MM.1S (cell line): Measurements from ENCODE around the gene MVD.

Source experiments
- DNase-seq: peaks from one replicate; pipeline ENCODE4 v3.0.0-alpha.2; 2015
- H2AFZ ChIP-seq: fragments of 300-600 bp; sonication (generic); 2 replicates; pipeline ENCODE4 v1.6.0; 2016; ENCODE audit warnings: antibody characterized with exemption, low read length
- H3F3A ChIP-seq: fragments of 300-600 bp; sonication (generic); 2 replicates; pipeline ENCODE4 v1.6.1; 2016; ENCODE audit warnings: mild to moderate bottlenecking, antibody characterized with exemption, low read length, moderate library complexity, mixed read lengths; ENCODE audit not compliant: insufficient read depth
- H3K27ac ChIP-seq: fragments of 300-600 bp; sonication (generic); 2 replicates; pipeline ENCODE4 v1.5.1; 2016; ENCODE audit warnings: mild to moderate bottlenecking, low read length
- H3K27me3 ChIP-seq: fragments of 300-600 bp; sonication (generic); replicated peaks from 2 replicates; pipeline ENCODE4 v1.6.0; 2016; ENCODE audit warnings: low read length; ENCODE audit not compliant: insufficient read depth
- H3K36me3 ChIP-seq: fragments of 300-600 bp; sonication (generic); replicated peaks from 2 replicates; pipeline ENCODE4 v1.6.1; 2016; ENCODE audit warnings: mild to moderate bottlenecking, low read length, mixed read lengths; ENCODE audit not compliant: insufficient read depth
- H3K4me1 ChIP-seq: fragments of 300-600 bp; sonication (generic); 2 replicates; pipeline ENCODE4 v1.6.1; 2016; ENCODE audit warnings: low read length, mixed read lengths
- H3K4me2 ChIP-seq: fragments of 300-600 bp; sonication (generic); 2 replicates; pipeline ENCODE4 v1.6.0; 2016; ENCODE audit warnings: low read depth, low read length
- H3K4me3 ChIP-seq: fragments of 300-600 bp; sonication (generic); 2 replicates; pipeline ENCODE4 v1.5.1; 2016; ENCODE audit warnings: low read length, mixed read lengths
- H3K79me2 ChIP-seq: fragments of 300-600 bp; sonication (generic); 2 replicates; pipeline ENCODE4 v1.6.1; 2016; ENCODE audit warnings: mixed run types, low read length, mixed read lengths
- H3K9ac ChIP-seq: fragments of 300-600 bp; sonication (generic); 2 replicates; pipeline ENCODE4 v1.6.1; 2016; ENCODE audit warnings: low read length, mixed read lengths
- H3K9me2 ChIP-seq: fragments of 300-600 bp; sonication (generic); replicated peaks from 2 replicates; pipeline ENCODE4 v1.6.1; 2016; ENCODE audit warnings: mild to moderate bottlenecking, low read length, mixed read lengths; ENCODE audit not compliant: insufficient read depth
- H3K9me3 ChIP-seq: fragments of 300-600 bp; sonication (generic); replicated peaks from 2 replicates; pipeline ENCODE4 v1.6.1; 2016; ENCODE audit warnings: mild to moderate bottlenecking, low read length, mixed read lengths; ENCODE audit not compliant: insufficient read depth
- H4K20me1 ChIP-seq: fragments of 300-600 bp; sonication (generic); 2 replicates; pipeline ENCODE4 v1.6.1; 2016; ENCODE audit warnings: mild to moderate bottlenecking, low read length, moderate library complexity, mixed read lengths; ENCODE audit not compliant: insufficient read depth
- EZH2 ChIP-seq: fragments of 300-600 bp; sonication (generic); optimal IDR thresholded peaks from 2 replicates; pipeline ENCODE3; 2017; ENCODE audit warnings: low read depth, mild to moderate bottlenecking, antibody characterized with exemption, low read length, mixed read lengths
- EZH2phosphoT487 ChIP-seq: fragments of 300-600 bp; sonication (generic); IDR thresholded peaks from 2 replicates; pipeline ENCODE4 v1.6.1; 2018; ENCODE audit warnings: antibody characterized with exemption, low read length
- TF ChIP-seq, protein P1 (sequence below): fragments of 300-600 bp; sonication (generic); IDR thresholded peaks from 2 replicates; pipeline ENCODE4 v1.5.1; 2016; ENCODE audit warnings: antibody characterized with exemption, low read length, mixed read lengths

MVD gene

DNA sequence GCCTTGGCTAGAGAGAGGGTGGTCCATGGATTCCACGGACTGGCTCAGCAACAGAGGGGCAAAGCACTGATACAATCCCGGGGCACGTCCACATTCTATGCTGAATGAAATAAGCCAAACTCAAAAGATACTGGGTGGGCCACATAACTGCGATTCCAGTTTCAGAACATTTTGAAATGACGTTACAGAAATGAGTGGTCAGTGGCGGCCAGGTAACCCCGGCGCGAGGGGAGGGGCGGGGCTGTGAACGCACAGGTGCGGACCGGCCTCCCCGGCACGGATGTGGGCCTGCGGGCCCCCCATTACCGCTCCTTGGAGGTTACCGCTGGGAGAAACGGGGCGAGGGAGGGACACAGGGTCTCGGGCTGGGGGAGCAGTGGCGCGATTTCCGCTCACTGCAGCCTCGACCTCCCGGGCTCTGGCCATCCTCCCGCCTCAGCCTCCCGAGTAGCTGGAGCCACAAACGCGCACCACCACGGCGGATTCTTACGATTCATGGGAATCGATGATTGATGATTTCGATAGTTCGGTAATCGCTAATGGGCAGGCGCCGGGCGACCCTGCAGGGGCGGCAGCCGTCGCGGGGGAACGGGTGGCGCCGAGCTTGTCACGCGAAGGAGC, 559 bp downstream of the MVD start:
- H3K9me3 ChIP-seq: no peaks in the 10 kb centered on the region
- H3K4me3 ChIP-seq: peak overlapping the region; percentile 75
- peak overlapping the region; percentile 25; the same call in 1 of the 2 replicates for H3K27ac ChIP-seq
- no peaks in the 10 kb centered on the region for H3K36me3 ChIP-seq
- no peaks in the 10 kb centered on the region for H3K4me1 ChIP-seq
- H3K27me3 ChIP-seq: no peaks in the 10 kb centered on the region
- TF ChIP-seq, protein P1, sequence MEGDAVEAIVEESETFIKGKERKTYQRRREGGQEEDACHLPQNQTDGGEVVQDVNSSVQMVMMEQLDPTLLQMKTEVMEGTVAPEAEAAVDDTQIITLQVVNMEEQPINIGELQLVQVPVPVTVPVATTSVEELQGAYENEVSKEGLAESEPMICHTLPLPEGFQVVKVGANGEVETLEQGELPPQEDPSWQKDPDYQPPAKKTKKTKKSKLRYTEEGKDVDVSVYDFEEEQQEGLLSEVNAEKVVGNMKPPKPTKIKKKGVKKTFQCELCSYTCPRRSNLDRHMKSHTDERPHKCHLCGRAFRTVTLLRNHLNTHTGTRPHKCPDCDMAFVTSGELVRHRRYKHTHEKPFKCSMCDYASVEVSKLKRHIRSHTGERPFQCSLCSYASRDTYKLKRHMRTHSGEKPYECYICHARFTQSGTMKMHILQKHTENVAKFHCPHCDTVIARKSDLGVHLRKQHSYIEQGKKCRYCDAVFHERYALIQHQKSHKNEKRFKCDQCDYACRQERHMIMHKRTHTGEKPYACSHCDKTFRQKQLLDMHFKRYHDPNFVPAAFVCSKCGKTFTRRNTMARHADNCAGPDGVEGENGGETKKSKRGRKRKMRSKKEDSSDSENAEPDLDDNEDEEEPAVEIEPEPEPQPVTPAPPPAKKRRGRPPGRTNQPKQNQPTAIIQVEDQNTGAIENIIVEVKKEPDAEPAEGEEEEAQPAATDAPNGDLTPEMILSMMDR: no peak
- H3K9ac ChIP-seq: peak overlapping the region; percentile 78
- no peak for DNase-seq
- H3K9me2 ChIP-seq: no peaks in the 10 kb centered on the region
- H3F3A ChIP-seq: no peaks in the 10 kb centered on the region
- H3K79me2 ChIP-seq: peaks cover 13% of the 10 kb centered on the region
- no peaks in the 10 kb centered on the region for H4K20me1 ChIP-seq
- H2AFZ ChIP-seq: peak overlapping the region; percentile 67; the same call in 1 of the 2 replicates
- H3K4me2 ChIP-seq: peak overlapping the region; percentile 63

DNA sequence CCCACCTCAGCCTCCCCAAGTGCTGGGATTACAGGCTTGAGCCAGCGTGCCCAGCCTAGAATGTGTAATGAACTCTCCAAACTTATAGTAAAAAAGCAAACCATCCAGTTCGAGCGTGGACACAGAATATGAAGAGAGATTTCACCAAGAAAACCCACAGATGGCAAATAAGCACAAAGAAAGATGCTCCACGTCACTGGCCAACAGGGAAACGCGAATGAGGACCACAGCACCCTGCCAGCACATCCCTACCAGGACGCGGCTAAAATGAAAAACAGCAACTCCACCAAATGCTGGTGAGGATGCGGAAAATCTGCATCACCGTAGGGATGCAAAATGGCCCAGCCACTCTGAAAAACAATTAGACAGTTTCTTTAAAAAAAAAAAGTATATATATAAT, 1.4 kb downstream of the MVD start:
- peaks cover 13% of the 10 kb centered on the region for H3K79me2 ChIP-seq
- H3K36me3 ChIP-seq: no peaks in the 10 kb centered on the region
- no peaks in the 10 kb centered on the region for H3K9me3 ChIP-seq
- H3K27me3 ChIP-seq: no peaks in the 10 kb centered on the region
- no peaks in the 10 kb centered on the region for H3K9me2 ChIP-seq
- no peaks in the 10 kb centered on the region for H4K20me1 ChIP-seq
- H3K9ac ChIP-seq: no peak overlapping the region
- no peak for DNase-seq
- no peak overlapping the region for H3K27ac ChIP-seq
- TF ChIP-seq, protein P1: no peak
- TF ChIP-seq EZH2 (no peak), EZH2phosphoT487 (no peak)
- H3K4me3 ChIP-seq: no peak overlapping the region
- no peaks in the 10 kb centered on the region for H3F3A ChIP-seq
- H3K4me1 ChIP-seq: no peaks in the 10 kb centered on the region
- no peak overlapping the region for H2AFZ ChIP-seq
- no peak overlapping the region for H3K4me2 ChIP-seq

DNA sequence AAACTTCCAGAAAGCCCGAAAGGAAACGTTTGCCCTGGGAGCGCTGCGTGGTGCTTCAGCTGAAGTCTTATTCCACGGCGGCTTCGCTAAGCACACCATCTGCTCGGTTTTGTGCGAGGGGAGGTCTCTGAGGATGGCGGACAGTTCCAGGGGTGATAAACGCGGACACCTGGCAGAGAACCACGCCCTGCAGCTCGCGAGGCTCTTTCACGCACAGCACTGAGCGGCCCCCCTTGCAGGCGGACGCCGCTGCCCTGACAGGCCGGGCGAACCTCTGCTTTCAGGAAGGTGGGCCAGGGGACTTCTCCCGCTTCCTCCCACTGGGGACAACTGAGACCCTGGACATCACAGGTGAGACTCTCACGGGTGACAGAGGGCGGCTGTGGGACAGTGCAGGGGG, 3.7 kb downstream of the MVD start:
- Histone ChIP-seq H3K4me1 (no peaks in the 10 kb centered on the region), H4K20me1 (no peaks in the 10 kb centered on the region), H2AFZ (no peak overlapping the region), H3K4me3 (no peak overlapping the region), H3K36me3 (no peaks in the 10 kb centered on the region), H3K79me2 (peaks cover 13% of the 10 kb centered on the region), H3K27ac (no peak overlapping the region), H3K27me3 (no peaks in the 10 kb centered on the region), H3K4me2 (no peak overlapping the region), H3K9me3 (no peaks in the 10 kb centered on the region), H3K9ac (no peak overlapping the region), H3K9me2 (no peaks in the 10 kb centered on the region), H3F3A (no peaks in the 10 kb centered on the region)
- DNase-seq: no peak
- TF ChIP-seq EZH2 (no peak), EZH2phosphoT487 (no peak)
- TF ChIP-seq, protein P1: no peak
